Keratinocyte (primary cell): Measurements from ENCODE around the gene PIH1D1.

Experiments
- CTCF ChIP-seq, 3 experiments: IDR thresholded peaks in 1 of 3; conservative IDR thresholded peaks in 1 of 3; optimal IDR thresholded peaks in 1 of 3; 2 replicates in 2 of 3; 3 replicates in 1 of 3; pipeline versions ENCODE3 to v1.5.1; 2011; ENCODE audit warnings: low read length in 3 of 3, mild to moderate bottlenecking in 3 of 3, moderate library complexity in 2 of 3, control low read depth in 1 of 3, inconsistent platforms in 1 of 3; ENCODE audit not compliant: insufficient read depth in 2 of 3; ENCODE audit errors: extremely low read depth in 1 of 3
- EZH2 ChIP-seq: IDR thresholded peaks from one replicate; pipeline ENCODE4 v1.6.1; 2012; ENCODE audit warnings: inconsistent platforms, mild to moderate bottlenecking, low read length, moderate library complexity

- TF ChIP-seq CTCF (optimal IDR thresholded peaks at IDR 0.05 in 1 of 3, IDR thresholded peaks at IDR 0.05 in 1 of 3, conservative IDR thresholded peaks at IDR 0.05 in 1 of 3; ENCODE audit: extremely low read depth in 1 of 3, insufficient read depth in 2 of 3, low read length in 3 of 3) (peak in 1 of 3 experiments; percentile 2), EZH2 (no peak)
Observed at GRCh38 chr19:49486710-49487276, 35.2 kb upstream of the PIH1D1 start.
